ENCODE results near the gene ZNHIT2. TPM values are rescaled to one million over a fixed set of nuclear protein-coding genes. Genes with fewer than 3 reads are reported as not detected.

ZNHIT2 gene
- total RNA-seq, 1 experiment from 2014 or later, result 13.2 TPM

GRCh38 chr11:65110354-65110861 is 7.1 kb downstream of the ZNHIT2 start:
- DNase-seq, result peak; percentile 95
- intact Hi-C loops (cut with micrococcal nuclease; ENCODE audit: unreplicated experiment), result loop anchor here (2.0 to 10.0 kb wide), 3 partner anchors 72 to 266 kb away; partner anchors contain the start of genes CAPN1 and CDC42BPG
- Mint-ChIP-seq H3K9me3 (ENCODE audit: low read depth, unreplicated experiment) (no peaks in the 10 kb centered on the region), H3K27ac (ENCODE audit: unreplicated experiment) (no peak overlapping the region), H3K4me1 (ENCODE audit: low read depth, unreplicated experiment) (peaks cover 34% of the 10 kb centered on the region), H3K4me3 (ENCODE audit: low read depth, unreplicated experiment) (no peak overlapping the region), H3K36me3 (ENCODE audit: insufficient read depth, unreplicated experiment) (peaks cover 55% of the 10 kb centered on the region), H3K27me3 (ENCODE audit: unreplicated experiment) (no peaks in the 10 kb centered on the region)
- CTCF ChIA-PET, result interaction anchor here (0.6 to 1.3 kb wide), 12 partner anchors 8 to 332 kb away, joined by 3 to 9 read pairs (median 3); partner anchors contain the start of genes CAPN1, FAU, MRPL49 and SF1
- TF ChIP-seq CTCF (IDR thresholded peaks at IDR 0.05; ENCODE audit: unreplicated experiment), result peak; percentile 98
- BruUV-seq (replicated peaks), result no TSS peak

GRCh38 chr11:65109231-65110198 is 8.0 kb downstream of the ZNHIT2 start:
- TF ChIP-seq CTCF (IDR thresholded peaks at IDR 0.05; ENCODE audit: unreplicated experiment), result no peak
- H3K4me3 Mint-ChIP-seq (ENCODE audit: low read depth, unreplicated experiment), result no peak overlapping the region
- no peaks in the 10 kb centered on the region for H3K27me3 Mint-ChIP-seq (ENCODE audit: unreplicated experiment)
- peaks cover 52% of the 10 kb centered on the region for H3K36me3 Mint-ChIP-seq (ENCODE audit: insufficient read depth, unreplicated experiment)
- peaks cover 34% of the 10 kb centered on the region for H3K4me1 Mint-ChIP-seq (ENCODE audit: low read depth, unreplicated experiment)
- CTCF ChIA-PET, result interaction anchor here (0.5 to 1.7 kb wide), 10 partner anchors 8 to 331 kb away, joined by 3 to 9 read pairs (median 4); partner anchors contain the start of genes CAPN1, FAU, MRPL49 and SF1
- no TSS peak for BruUV-seq (replicated peaks)
- intact Hi-C loops (cut with micrococcal nuclease; ENCODE audit: unreplicated experiment), result loop anchor here (2.0 to 10.0 kb wide), 3 partner anchors 73 to 265 kb away; partner anchors contain the start of genes CAPN1 and CDC42BPG
- no peak overlapping the region for H3K27ac Mint-ChIP-seq (ENCODE audit: unreplicated experiment)
- DNase-seq, result no peak
- no peaks in the 10 kb centered on the region for H3K9me3 Mint-ChIP-seq (ENCODE audit: low read depth, unreplicated experiment)

GRCh38 chr11:65108469-65109123 is 8.9 kb downstream of the ZNHIT2 start:
- no TSS peak for BruUV-seq (replicated peaks)
- CTCF ChIA-PET, result interaction anchor here (0.5 to 1.7 kb wide), 3 partner anchors 10 to 150 kb away, joined by 3 to 6 read pairs (median 3); no protein-coding TSS in a partner anchor
- H3K4me3 Mint-ChIP-seq (ENCODE audit: low read depth, unreplicated experiment), result no peak overlapping the region
- DNase-seq, result no peak
- H3K27me3 Mint-ChIP-seq (ENCODE audit: unreplicated experiment), result no peaks in the 10 kb centered on the region
- intact Hi-C loops (cut with micrococcal nuclease; ENCODE audit: unreplicated experiment), result no loop called here
- no peaks in the 10 kb centered on the region for H3K9me3 Mint-ChIP-seq (ENCODE audit: low read depth, unreplicated experiment)
- no peak for TF ChIP-seq CTCF (IDR thresholded peaks at IDR 0.05; ENCODE audit: unreplicated experiment)
- H3K4me1 Mint-ChIP-seq (ENCODE audit: low read depth, unreplicated experiment), result peaks cover 26% of the 10 kb centered on the region
- peaks cover 45% of the 10 kb centered on the region for H3K36me3 Mint-ChIP-seq (ENCODE audit: insufficient read depth, unreplicated experiment)
- no peak overlapping the region for H3K27ac Mint-ChIP-seq (ENCODE audit: unreplicated experiment)

- H3K4me3 Mint-ChIP-seq (ENCODE audit: low read depth, unreplicated experiment), result no peak overlapping the region
- H3K36me3 Mint-ChIP-seq (ENCODE audit: insufficient read depth, unreplicated experiment), result peaks cover 41% of the 10 kb centered on the region
- CTCF ChIA-PET, result interaction anchor here (0.6 to 1.7 kb wide), 2 partner anchors 10 to 150 kb away, joined by 3 read pairs; no protein-coding TSS in a partner anchor
- no peaks in the 10 kb centered on the region for H3K27me3 Mint-ChIP-seq (ENCODE audit: unreplicated experiment)
- H3K9me3 Mint-ChIP-seq (ENCODE audit: low read depth, unreplicated experiment), result no peaks in the 10 kb centered on the region
- BruUV-seq (replicated peaks), result no TSS peak
- intact Hi-C loops (cut with micrococcal nuclease; ENCODE audit: unreplicated experiment), result no loop called here
- peaks cover 20% of the 10 kb centered on the region for H3K4me1 Mint-ChIP-seq (ENCODE audit: low read depth, unreplicated experiment)
- no peak for TF ChIP-seq CTCF (IDR thresholded peaks at IDR 0.05; ENCODE audit: unreplicated experiment)
- no peak for DNase-seq
- H3K27ac Mint-ChIP-seq (ENCODE audit: unreplicated experiment), result no peak overlapping the region
These were observed 9.6 kb downstream of the ZNHIT2 start for GRCh38 chr11:65107751-65108468.

Data from Calu3 (cell line).